ENCODE measurements around the gene NCOA7.

Gene NCOA7

GRCh38 chr6:125780540-125781313 is 10.0 kb upstream of the NCOA7 start:
- Histone ChIP-seq H3K9ac (ENCODE audit: low read length) (peak overlapping the region; percentile 85), H3K27ac (ENCODE audit: low read depth, low read length) (peak overlapping the region; percentile 38), H3K36me3 (ENCODE audit: control insufficient read depth, insufficient read depth, low read length) (no peaks in the 10 kb centered on the region), H3K27me3 (ENCODE audit: control insufficient read depth, insufficient read depth, low read length) (no peaks in the 10 kb centered on the region), H3K4me1 (ENCODE audit: control insufficient read depth, insufficient read depth, low read length) (no peaks in the 10 kb centered on the region; the same call in 1 of the 2 replicates), H3K4me3 (ENCODE audit: low read depth, low read length) (peak overlapping the region; percentile 86), H3K9me3 (ENCODE audit: control insufficient read depth, insufficient read depth, low read depth, low read length) (peaks cover 7% of the 10 kb centered on the region)

GRCh38 chr6:125781314-125781868 is 9.4 kb upstream of the NCOA7 start:
- Histone ChIP-seq H3K4me1 (ENCODE audit: control insufficient read depth, insufficient read depth, low read length) (no peaks in the 10 kb centered on the region), H3K27me3 (ENCODE audit: control insufficient read depth, insufficient read depth, low read length) (no peaks in the 10 kb centered on the region), H3K4me3 (ENCODE audit: low read depth, low read length) (peak overlapping the region; percentile 86), H3K36me3 (ENCODE audit: control insufficient read depth, insufficient read depth, low read length) (no peaks in the 10 kb centered on the region), H3K27ac (ENCODE audit: low read depth, low read length) (peak overlapping the region; percentile 38; the same call in 1 of the 2 replicates), H3K9me3 (ENCODE audit: control insufficient read depth, insufficient read depth, low read depth, low read length) (peaks cover 7% of the 10 kb centered on the region), H3K9ac (ENCODE audit: low read length) (peak overlapping the region; percentile 85)

- no peaks in the 10 kb centered on the region for H3K27me3 ChIP-seq (ENCODE audit: control insufficient read depth, insufficient read depth, low read length)
- no peak overlapping the region for H3K9ac ChIP-seq (ENCODE audit: low read length)
- H3K9me3 ChIP-seq (ENCODE audit: control insufficient read depth, insufficient read depth, low read depth, low read length) = peaks cover 7% of the 10 kb centered on the region
- H3K36me3 ChIP-seq (ENCODE audit: control insufficient read depth, insufficient read depth, low read length) = no peaks in the 10 kb centered on the region
- H3K27ac ChIP-seq (ENCODE audit: low read depth, low read length) = no peak overlapping the region
- H3K4me3 ChIP-seq (ENCODE audit: low read depth, low read length) = no peak overlapping the region
- H3K4me1 ChIP-seq (ENCODE audit: control insufficient read depth, insufficient read depth, low read length) = peaks cover 5% of the 10 kb centered on the region
Measured at GRCh38 chr6:125784365-125784764, 6.4 kb upstream of the NCOA7 start.

- Histone ChIP-seq H3K27me3 (ENCODE audit: control insufficient read depth, insufficient read depth, low read length) (no peaks in the 10 kb centered on the region; the same call in 1 of the 2 replicates), H3K4me1 (ENCODE audit: control insufficient read depth, insufficient read depth, low read length) (peaks cover 13% of the 10 kb centered on the region), H3K9ac (ENCODE audit: low read length) (no peak overlapping the region)
Measured at GRCh38 chr6:125787791-125788190, 3.0 kb upstream of the NCOA7 start.

GRCh38 chr6:125789167-125789566 is 1.6 kb upstream of the NCOA7 start:
- H3K36me3 ChIP-seq (ENCODE audit: control insufficient read depth, insufficient read depth, low read length) = no peaks in the 10 kb centered on the region
- peaks cover 17% of the 10 kb centered on the region for H3K4me1 ChIP-seq (ENCODE audit: control insufficient read depth, insufficient read depth, low read length)
- no peak overlapping the region for H3K27ac ChIP-seq (ENCODE audit: low read depth, low read length)
- H3K9me3 ChIP-seq (ENCODE audit: control insufficient read depth, insufficient read depth, low read depth, low read length) = no peaks in the 10 kb centered on the region
- no peak overlapping the region for H3K9ac ChIP-seq (ENCODE audit: low read length)
- H3K27me3 ChIP-seq (ENCODE audit: control insufficient read depth, insufficient read depth, low read length) = no peaks in the 10 kb centered on the region; the same call in 1 of the 2 replicates
- 0 out of 2 replicates have a peak overlapping the region, but pooled peaks have one; percentile 80 for H3K4me3 ChIP-seq (ENCODE audit: low read depth, low read length)

More at GRCh38 chr6:125787791-125788190, 3.0 kb upstream of the NCOA7 start:
- Histone ChIP-seq H3K9me3 (ENCODE audit: control insufficient read depth, insufficient read depth, low read depth, low read length) (peaks cover 4% of the 10 kb centered on the region), H3K27ac (ENCODE audit: low read depth, low read length) (no peak overlapping the region), H3K36me3 (ENCODE audit: control insufficient read depth, insufficient read depth, low read length) (no peaks in the 10 kb centered on the region), H3K4me3 (ENCODE audit: low read depth, low read length) (no peak overlapping the region)

GRCh38 chr6:125789576-125790357 is 993 bp upstream of the NCOA7 start:
- Histone ChIP-seq H3K27me3 (ENCODE audit: control insufficient read depth, insufficient read depth, low read length) (no peaks in the 10 kb centered on the region; the same call in 1 of the 2 replicates), H3K9ac (ENCODE audit: low read length) (peak overlapping the region; percentile 74), H3K27ac (ENCODE audit: low read depth, low read length) (no peak overlapping the region), H3K4me1 (ENCODE audit: control insufficient read depth, insufficient read depth, low read length) (peaks cover 17% of the 10 kb centered on the region), H3K4me3 (ENCODE audit: low read depth, low read length) (peak overlapping the region; percentile 80), H3K36me3 (ENCODE audit: control insufficient read depth, insufficient read depth, low read length) (no peaks in the 10 kb centered on the region), H3K9me3 (ENCODE audit: control insufficient read depth, insufficient read depth, low read depth, low read length) (no peaks in the 10 kb centered on the region)

- no peak overlapping the region for H3K27ac ChIP-seq (ENCODE audit: low read depth, low read length)
- H3K4me3 ChIP-seq (ENCODE audit: low read depth, low read length) = peak overlapping the region; percentile 80
- H3K9me3 ChIP-seq (ENCODE audit: control insufficient read depth, insufficient read depth, low read depth, low read length) = no peaks in the 10 kb centered on the region
- H3K9ac ChIP-seq (ENCODE audit: low read length) = peak overlapping the region; percentile 74
- no peaks in the 10 kb centered on the region for H3K36me3 ChIP-seq (ENCODE audit: control insufficient read depth, insufficient read depth, low read length)
- no peaks in the 10 kb centered on the region; the same call in 1 of the 2 replicates for H3K27me3 ChIP-seq (ENCODE audit: control insufficient read depth, insufficient read depth, low read length)
- peaks cover 17% of the 10 kb centered on the region for H3K4me1 ChIP-seq (ENCODE audit: control insufficient read depth, insufficient read depth, low read length)
Measured at GRCh38 chr6:125791151-125791819, 525 bp downstream of the NCOA7 start.

GRCh38 chr6:125791820-125792165 is 1.0 kb downstream of the NCOA7 start:
- Histone ChIP-seq H3K27me3 (ENCODE audit: control insufficient read depth, insufficient read depth, low read length) (no peaks in the 10 kb centered on the region; the same call in 1 of the 2 replicates), H3K9ac (ENCODE audit: low read length) (no peak overlapping the region), H3K4me1 (ENCODE audit: control insufficient read depth, insufficient read depth, low read length) (peaks cover 17% of the 10 kb centered on the region), H3K27ac (ENCODE audit: low read depth, low read length) (no peak overlapping the region), H3K9me3 (ENCODE audit: control insufficient read depth, insufficient read depth, low read depth, low read length) (no peaks in the 10 kb centered on the region), H3K36me3 (ENCODE audit: control insufficient read depth, insufficient read depth, low read length) (no peaks in the 10 kb centered on the region), H3K4me3 (ENCODE audit: low read depth, low read length) (peak overlapping the region; percentile 80)

- Histone ChIP-seq H3K36me3 (ENCODE audit: control insufficient read depth, insufficient read depth, low read length) (no peaks in the 10 kb centered on the region), H3K9me3 (ENCODE audit: control insufficient read depth, insufficient read depth, low read depth, low read length) (no peaks in the 10 kb centered on the region), H3K9ac (ENCODE audit: low read length) (no peak overlapping the region), H3K27ac (ENCODE audit: low read depth, low read length) (no peak overlapping the region), H3K4me1 (ENCODE audit: control insufficient read depth, insufficient read depth, low read length) (peaks cover 17% of the 10 kb centered on the region), H3K27me3 (ENCODE audit: control insufficient read depth, insufficient read depth, low read length) (no peaks in the 10 kb centered on the region; the same call in 1 of the 2 replicates), H3K4me3 (ENCODE audit: low read depth, low read length) (no peak overlapping the region)
Measured at GRCh38 chr6:125792172-125792571, 1.4 kb downstream of the NCOA7 start.

- H3K4me3 ChIP-seq (ENCODE audit: low read depth, low read length) = no peak overlapping the region
- H3K9ac ChIP-seq (ENCODE audit: low read length) = no peak overlapping the region
- H3K4me1 ChIP-seq (ENCODE audit: control insufficient read depth, insufficient read depth, low read length) = peaks cover 17% of the 10 kb centered on the region
- no peaks in the 10 kb centered on the region for H3K36me3 ChIP-seq (ENCODE audit: control insufficient read depth, insufficient read depth, low read length)
- H3K27me3 ChIP-seq (ENCODE audit: control insufficient read depth, insufficient read depth, low read length) = no peaks in the 10 kb centered on the region; the same call in 1 of the 2 replicates
- H3K9me3 ChIP-seq (ENCODE audit: control insufficient read depth, insufficient read depth, low read depth, low read length) = no peaks in the 10 kb centered on the region
- H3K27ac ChIP-seq (ENCODE audit: low read depth, low read length) = no peak overlapping the region
Measured at GRCh38 chr6:125792680-125793079, 1.9 kb downstream of the NCOA7 start.
